Transverse colon (tissue), 4 donors: ENCODE measurements around the gene LCK.

Experiments used
- CTCF ChIP-seq, 5 experiments: fragments of 200-600 bp in 3 of 5; fragments of 450-650 bp in 2 of 5; sonication (generic) in 3 of 5; IDR thresholded peaks; 1 replicate in 2 of 5; 2 replicates in 3 of 5; pipeline ENCODE4 v1.5.1; 2016 to 2017; ENCODE audit warnings: antibody characterized with exemption in 5 of 5, inconsistent platforms in 3 of 5, mild to moderate bottlenecking in 2 of 5, moderate library complexity in 1 of 5
- POLR2AphosphoS5 ChIP-seq, 3 donors: sonication (generic); formaldehyde crosslinking; IDR thresholded peaks; one replicate each; pipeline ENCODE4 v1.6.1; 2016; ENCODE audit warnings: antibody characterized with exemption in 3 of 3

DNA sequence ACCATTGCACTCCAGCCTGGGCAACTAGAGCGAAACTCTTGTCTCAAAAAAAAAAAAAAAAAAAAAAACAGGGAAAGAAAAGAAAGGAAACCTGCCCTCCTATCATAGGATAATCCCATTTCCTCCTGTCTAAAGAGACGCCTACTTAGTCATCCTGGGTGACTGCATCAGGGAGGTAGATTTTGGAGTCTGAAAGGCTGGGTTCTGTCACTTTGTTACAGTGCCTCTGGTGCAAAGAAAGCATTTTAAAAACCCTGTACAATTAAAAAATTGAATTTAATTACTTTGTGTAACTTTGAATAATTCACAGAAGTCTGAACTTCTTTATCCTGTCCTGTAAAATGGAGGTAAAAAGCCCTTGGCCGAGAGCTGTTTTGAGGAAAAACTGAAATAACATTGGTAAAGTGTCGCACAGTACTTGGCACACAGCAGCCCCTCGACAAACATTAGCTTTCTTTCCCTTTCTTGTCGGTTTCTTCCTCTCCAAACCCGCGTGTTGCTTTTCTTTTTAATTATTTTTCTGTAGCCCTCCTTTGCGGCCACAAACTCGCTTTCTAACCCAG, 40.2 kb downstream of the LCK start:
- no peak for TF ChIP-seq CTCF (IDR thresholded peaks at IDR 0.05)
- no peak for TF ChIP-seq POLR2AphosphoS5 (IDR thresholded peaks at IDR 0.05)
